ENCODE measurements around the gene HPGDS.

Gene HPGDS

GRCh38 chr4:94369046-94369445 is 26.4 kb upstream of the HPGDS start:
- DNase-seq (ENCODE audit: insufficient read length, low spot score), result no peak
- TF ChIP-seq POLR2A (IDR thresholded peaks at IDR 0.05; ENCODE audit: low read depth, low read length), result no peak
- FAIRE-seq, result no peak

GRCh38 chr4:94368459-94368858 is 25.8 kb upstream of the HPGDS start:
- no peak for TF ChIP-seq POLR2A (IDR thresholded peaks at IDR 0.05; ENCODE audit: low read depth, low read length)
- DNase-seq (ENCODE audit: insufficient read length, low spot score) (no peak), FAIRE-seq (no peak)

GRCh38 chr4:94365304-94365703 is 22.7 kb upstream of the HPGDS start:
- TF ChIP-seq POLR2A (IDR thresholded peaks at IDR 0.05; ENCODE audit: low read depth, low read length), result no peak
- FAIRE-seq, result no peak
- no peak for DNase-seq (ENCODE audit: insufficient read length, low spot score)

- no peak for TF ChIP-seq POLR2A (IDR thresholded peaks at IDR 0.05; ENCODE audit: low read depth, low read length)
Measured at GRCh38 chr4:94364527-94364926, 21.9 kb upstream of the HPGDS start.

GRCh38 chr4:94363136-94363655 is 20.6 kb upstream of the HPGDS start:
- FAIRE-seq (no peak), DNase-seq (ENCODE audit: insufficient read length, low spot score) (no peak)
- no peak for TF ChIP-seq POLR2A (IDR thresholded peaks at IDR 0.05; ENCODE audit: low read depth, low read length)

More at GRCh38 chr4:94364527-94364926, 21.9 kb upstream of the HPGDS start:
- DNase-seq (ENCODE audit: insufficient read length, low spot score), result no peak
- FAIRE-seq, result no peak

GRCh38 chr4:94359838-94360237 is 17.2 kb upstream of the HPGDS start:
- no peak for DNase-seq (ENCODE audit: insufficient read length, low spot score)
- no peak for FAIRE-seq
- TF ChIP-seq POLR2A (IDR thresholded peaks at IDR 0.05; ENCODE audit: low read depth, low read length), result no peak

GRCh38 chr4:94359221-94359620 is 16.6 kb upstream of the HPGDS start:
- no peak for TF ChIP-seq POLR2A (IDR thresholded peaks at IDR 0.05; ENCODE audit: low read depth, low read length)
- DNase-seq (ENCODE audit: insufficient read length, low spot score) (no peak), FAIRE-seq (no peak)

GRCh38 chr4:94358101-94358500 is 15.5 kb upstream of the HPGDS start:
- TF ChIP-seq POLR2A (IDR thresholded peaks at IDR 0.05; ENCODE audit: low read depth, low read length), result no peak
- no peak for FAIRE-seq
- DNase-seq (ENCODE audit: insufficient read length, low spot score), result no peak

GRCh38 chr4:94357624-94358023 is 15.0 kb upstream of the HPGDS start:
- FAIRE-seq (no peak), DNase-seq (ENCODE audit: insufficient read length, low spot score) (no peak)
- TF ChIP-seq POLR2A (IDR thresholded peaks at IDR 0.05; ENCODE audit: low read depth, low read length), result no peak

- no peak for TF ChIP-seq POLR2A (IDR thresholded peaks at IDR 0.05; ENCODE audit: low read depth, low read length)
- no peak for DNase-seq (ENCODE audit: insufficient read length, low spot score)
- no peak for FAIRE-seq
Measured at GRCh38 chr4:94356444-94356843, 13.8 kb upstream of the HPGDS start.

- TF ChIP-seq POLR2A (IDR thresholded peaks at IDR 0.05; ENCODE audit: low read depth, low read length), result no peak
- no peak for FAIRE-seq
- DNase-seq (ENCODE audit: insufficient read length, low spot score), result no peak
Measured at GRCh38 chr4:94354474-94354896, 11.8 kb upstream of the HPGDS start.

GRCh38 chr4:94352996-94353395 is 10.4 kb upstream of the HPGDS start:
- DNase-seq (ENCODE audit: insufficient read length, low spot score) (no peak), FAIRE-seq (no peak)
- TF ChIP-seq POLR2A (IDR thresholded peaks at IDR 0.05; ENCODE audit: low read depth, low read length), result no peak

GRCh38 chr4:94352163-94352562 is 9.5 kb upstream of the HPGDS start:
- DNase-seq (ENCODE audit: insufficient read length, low spot score) (no peak), FAIRE-seq (no peak)
- TF ChIP-seq POLR2A (IDR thresholded peaks at IDR 0.05; ENCODE audit: low read depth, low read length), result no peak

GRCh38 chr4:94351319-94351718 is 8.7 kb upstream of the HPGDS start:
- TF ChIP-seq POLR2A (IDR thresholded peaks at IDR 0.05; ENCODE audit: low read depth, low read length), result no peak
- FAIRE-seq, result no peak
- DNase-seq (ENCODE audit: insufficient read length, low spot score), result no peak

GRCh38 chr4:94350095-94350494 is 7.5 kb upstream of the HPGDS start:
- FAIRE-seq (no peak), DNase-seq (ENCODE audit: insufficient read length, low spot score) (no peak)
- no peak for TF ChIP-seq POLR2A (IDR thresholded peaks at IDR 0.05; ENCODE audit: low read depth, low read length)

- DNase-seq (ENCODE audit: insufficient read length, low spot score) (no peak), FAIRE-seq (no peak)
- TF ChIP-seq POLR2A (IDR thresholded peaks at IDR 0.05; ENCODE audit: low read depth, low read length), result no peak
Measured at GRCh38 chr4:94349193-94349592, 6.6 kb upstream of the HPGDS start.

Data from H54 (cell line).